H1 (cell line): ENCODE results near the gene AOPEP. TPM values are rescaled to one million over a fixed set of nuclear protein-coding genes. Genes with fewer than 3 reads are reported as not detected.

Source experiments
- CTCF ChIA-PET: fragments of 300-600 bp; sonication (Branson Sonifier 250); formaldehyde crosslinking; loops from one replicate; lab custom pipeline; 2021; ENCODE audit not compliant: partially characterized antibody; lab: Charles Lee
- POLR2A ChIA-PET: fragments of 300-600 bp; sonication (Branson Sonifier 250); formaldehyde crosslinking; loops from one replicate; lab custom pipeline; 2021; ENCODE audit warnings: inconsistent platforms; ENCODE audit not compliant: partially characterized antibody; lab: Charles Lee
- DNase-seq, 2 experiments: peaks; one replicate each; pipeline versions ENCODE4 v3.0.0 to v3.0.0-alpha.2; 2010 to 2022; ENCODE audit warnings: low spot score in 2 of 2, low read depth in 1 of 2, mixed read lengths in 1 of 2
- FAIRE-seq: peaks from 2 replicates; lab custom pipeline; 2011; peaks lifted over from hg19 to GRCh38; lab: Jason Lieb, UNC
- H2AFZ ChIP-seq: 2 replicates; pipeline ENCODE4 v1.8.1; 2012; ENCODE audit warnings: low read length, inconsistent platforms
- H2AK5ac ChIP-seq: 2 replicates; pipeline ENCODE4 v1.6.1; 2013; ENCODE audit warnings: low read depth, low read length
- H2BK120ac ChIP-seq: replicated peaks from 2 replicates; pipeline ENCODE3; 2013; ENCODE audit warnings: low read depth, low read length, inconsistent platforms
- H2BK12ac ChIP-seq: 2 replicates; pipeline ENCODE4 v1.6.1; 2013; ENCODE audit warnings: low read depth, low read length
- H2BK15ac ChIP-seq: 2 replicates; pipeline ENCODE4 v1.6.1; 2013; ENCODE audit warnings: low read length
- H2BK20ac ChIP-seq: 2 replicates; pipeline ENCODE4 v1.6.1; 2013; ENCODE audit warnings: low read length
- H2BK5ac ChIP-seq: 2 replicates; pipeline ENCODE4 v1.6.1; 2013; ENCODE audit warnings: low read depth, low read length
- H3K14ac ChIP-seq: 2 replicates; pipeline ENCODE4 v1.6.1; 2013; ENCODE audit warnings: inconsistent platforms; ENCODE audit not compliant: insufficient read length
- H3K18ac ChIP-seq: 2 replicates; pipeline ENCODE4 v1.6.1; 2013; ENCODE audit warnings: low read length; ENCODE audit errors: extremely low read depth
- H3K23ac ChIP-seq: 2 replicates; pipeline ENCODE4 v1.6.1; 2013; ENCODE audit warnings: inconsistent platforms; ENCODE audit not compliant: insufficient read length
- H3K23me2 ChIP-seq: 2 replicates; pipeline ENCODE4 v1.6.1; 2013; ENCODE audit warnings: low read depth, low read length
- H3K27ac ChIP-seq: 2 replicates; pipeline ENCODE4 v1.6.1; 2011; ENCODE audit warnings: low read depth, low read length, inconsistent platforms
- H3K27me3 ChIP-seq, 4 experiments: replicated peaks in 1 of 4; 1 replicate in 1 of 4; 2 replicates in 3 of 4; pipeline versions ENCODE4 v1.6.1 to v1.8.1; 2011 to 2013; ENCODE audit warnings: low read length in 3 of 4, mild to moderate bottlenecking in 3 of 4, inconsistent platforms in 2 of 4, mixed read lengths in 2 of 4, moderate library complexity in 1 of 4; ENCODE audit not compliant: control insufficient read depth in 3 of 4, insufficient read depth in 3 of 4; ENCODE audit errors: extremely low read depth in 1 of 4
- H3K36me3 ChIP-seq, 4 experiments: 2 replicates each; pipeline versions ENCODE4 v1.6.1 to v1.8.1; 2011 to 2013; ENCODE audit warnings: mild to moderate bottlenecking in 4 of 4, low read length in 3 of 4, moderate library complexity in 2 of 4, control low read depth in 1 of 4, inconsistent platforms in 1 of 4; ENCODE audit not compliant: insufficient read depth in 4 of 4, control insufficient read depth in 2 of 4
- H3K4ac ChIP-seq: replicated peaks from 2 replicates; pipeline ENCODE3; 2013; ENCODE audit warnings: low read length, low read depth, mixed read lengths, inconsistent platforms; ENCODE audit not compliant: insufficient read length
- H3K4me1 ChIP-seq, 4 experiments: replicated peaks in 1 of 4; 1 replicate in 1 of 4; 2 replicates in 3 of 4; pipeline versions ENCODE4 v1.6.1 to v1.8.1; 2011 to 2013; ENCODE audit warnings: low read length in 3 of 4, inconsistent platforms in 2 of 4, mixed read lengths in 1 of 4; ENCODE audit not compliant: insufficient read depth in 4 of 4, control insufficient read depth in 3 of 4
- H3K4me2 ChIP-seq, 2 experiments: 2 replicates each; pipeline versions ENCODE4 v1.6.1 to v1.8.1; 2011 to 2013; ENCODE audit warnings: low read depth in 2 of 2, low read length in 2 of 2, control low read depth in 1 of 2, inconsistent platforms in 1 of 2, mild to moderate bottlenecking in 1 of 2; ENCODE audit not compliant: insufficient read depth in 1 of 2
- H3K4me3 ChIP-seq, 4 experiments: fragments of 200-600, 300-600 bp in 1 of 4; sonication (generic), shearing (Covaris generic), sonication (Bioruptor Twin) in 1 of 4; 2 replicates each; pipeline versions ENCODE4 v1.5.1 to v1.8.1; 2011 to 2016; ENCODE audit warnings: low read length in 4 of 4, low read depth in 3 of 4, control low read depth in 2 of 4, inconsistent platforms in 2 of 4, mild to moderate bottlenecking in 2 of 4, mixed read lengths in 1 of 4, moderate library complexity in 1 of 4; ENCODE audit not compliant: insufficient read depth in 2 of 4; ENCODE audit errors: extremely low read depth in 1 of 4
- H3K56ac ChIP-seq: replicated peaks from 2 replicates; pipeline ENCODE3; 2013; ENCODE audit warnings: low read depth, mild to moderate bottlenecking, mixed read lengths, low read length, inconsistent platforms; ENCODE audit not compliant: insufficient read length
- H3K79me1 ChIP-seq: 2 replicates; pipeline ENCODE4 v1.6.1; 2013; ENCODE audit warnings: low read depth, low read length, control low read depth
- H3K79me2 ChIP-seq, 2 experiments: 2 replicates each; pipeline versions ENCODE4 v1.6.1 to v1.8.1; 2012 to 2013; ENCODE audit warnings: low read length in 2 of 2, mild to moderate bottlenecking in 2 of 2, inconsistent platforms in 1 of 2; ENCODE audit not compliant: insufficient read depth in 2 of 2, control insufficient read depth in 1 of 2
- H3K9ac ChIP-seq, 4 experiments: replicated peaks in 1 of 4; 1 replicate in 1 of 4; 2 replicates in 3 of 4; pipeline versions ENCODE4 v1.6.1 to v1.8.1; 2011 to 2013; ENCODE audit warnings: low read depth in 3 of 4, low read length in 3 of 4, control low read depth in 2 of 4, mild to moderate bottlenecking in 2 of 4, moderate library complexity in 2 of 4, inconsistent platforms in 1 of 4; ENCODE audit errors: extremely low read depth in 1 of 4
- H3K9me3 ChIP-seq, 2 experiments: 2 replicates each; pipeline versions ENCODE4 v1.6.1 to v1.8.1; 2012 to 2013; ENCODE audit warnings: mild to moderate bottlenecking in 2 of 2, moderate library complexity in 2 of 2, control low read depth in 1 of 2, inconsistent platforms in 1 of 2, low read depth in 1 of 2, low read length in 1 of 2, mixed read lengths in 1 of 2; ENCODE audit not compliant: insufficient read depth in 2 of 2
- H4K20me1 ChIP-seq, 2 experiments: replicated peaks in 1 of 2; 2 replicates each; pipeline versions ENCODE3 to v1.8.1; 2011 to 2013; ENCODE audit warnings: inconsistent platforms in 2 of 2, low read length in 2 of 2, mild to moderate bottlenecking in 1 of 2; ENCODE audit not compliant: insufficient read depth in 2 of 2, control insufficient read depth in 1 of 2
- H4K5ac ChIP-seq: 2 replicates; pipeline ENCODE4 v1.6.1; 2013; ENCODE audit warnings: low read length, low read depth, mixed read lengths, inconsistent platforms; ENCODE audit not compliant: insufficient read length
- H4K8ac ChIP-seq: 2 replicates; pipeline ENCODE4 v1.8.0; 2013; ENCODE audit warnings: mild to moderate bottlenecking, moderate library complexity, low read length, inconsistent platforms; ENCODE audit not compliant: insufficient read depth; ENCODE audit errors: extremely low read depth
- H4K91ac ChIP-seq: replicated peaks from 2 replicates; pipeline ENCODE3; 2013; ENCODE audit warnings: low read length, mixed read lengths, inconsistent platforms; ENCODE audit not compliant: insufficient read length
- CBX5 ChIP-seq: fragments of 300-800, 300-1000 bp; sonication (generic); IDR thresholded peaks from 2 replicates; pipeline ENCODE4 v1.7.1; 2016; ENCODE audit warnings: antibody characterized with exemption, low read length, low read depth
- CREB1 ChIP-seq: IDR thresholded peaks from 2 replicates; pipeline ENCODE4 v1.6.1; 2012; ENCODE audit warnings: inconsistent platforms
- POLR2A ChIP-seq, 2 experiments: IDR thresholded peaks; 1 replicate in 1 of 2; 2 replicates in 1 of 2; pipeline ENCODE4 v1.6.1; 2011; ENCODE audit warnings: low read depth in 2 of 2, low read length in 2 of 2, mild to moderate bottlenecking in 2 of 2; ENCODE audit errors: control extremely low read depth in 1 of 2
- TCF12 ChIP-seq: IDR thresholded peaks from 2 replicates; pipeline ENCODE4 v1.6.1; 2011; ENCODE audit warnings: low read depth, mild to moderate bottlenecking, low read length
- TEAD4 ChIP-seq: IDR thresholded peaks from 2 replicates; pipeline ENCODE4 v1.6.1; 2012; ENCODE audit warnings: low read depth, low read length, inconsistent platforms, mixed read lengths
- WGBS, 2 experiments: shearing (Covaris generic) in 1 of 2; methylation state at CpG; one replicate each; pipeline versions ENCODE4 v1.1.6 to v1.1.7; 2013 to 2015; ENCODE audit warnings: low lambda C conversion rate in 2 of 2, mixed read lengths in 2 of 2, inconsistent platforms in 1 of 2, low coverage in 1 of 2, missing lambda C conversion rate in 1 of 2; ENCODE audit not compliant: insufficient replicate concordance in 2 of 2, insufficient coverage in 1 of 2, insufficient read length in 1 of 2; ENCODE audit errors: extremely low coverage in 1 of 2, missing lambda C conversion rate in 1 of 2; 5-methylcytosine and 5-hydroxymethylcytosine counted together
- polyA plus RNA-seq, 7 experiments: library from polyadenylated mRNA; depleted of rRNA in 3 of 7; stranded (reverse) in 5 of 7; unstranded in 2 of 7; fragments of >200 nt in 5 of 7; fragments of 200-250 nt in 2 of 7; gene quantifications; 1 replicate in 5 of 7; 2 replicates in 1 of 7; 4 replicates in 1 of 7; pipeline versions ENCODE4 v1.2.1 to v1.2.3, GENCODE V29; 2011 to 2013; ENCODE audit warnings: missing spikeins in 2 of 7, mixed read lengths in 2 of 7
- total RNA-seq: library from RNA; stranded (reverse); fragmentation: NEBNext Ultra II Directional; extraction: Animal tissue kit (Norgen Biotek cat#: 25700); gene quantifications from 2 replicates; pipeline ENCODE4 v1.2.1, GENCODE V29; 2021

AOPEP gene
- total and polyA plus RNA-seq, 2 of the 8 experiments (the other 6 are each of a cell fraction or from before 2014, with no cell fraction given): 6.1 to 14.3 TPM

- H3K9me3 ChIP-seq: no peaks in the 10 kb centered on the region
- H3K4me1 ChIP-seq: peaks cover 7 to 14% (median 9%) of the 10 kb centered on the region in 4 experiments
- H3K4me2 ChIP-seq: no peak overlapping the region
- no peak overlapping the region for H3K4ac ChIP-seq
- H3K36me3 ChIP-seq: no peaks in the 10 kb centered on the region
- no peak overlapping the region for H2BK15ac ChIP-seq
- 0 out of 2 replicates have a peak overlapping the region, but pooled peaks have one; percentile 39 for H2BK12ac ChIP-seq
- no peak overlapping the region for H2BK5ac ChIP-seq
- no peak overlapping the region; the same call in 1 of the 2 replicates for H3K18ac ChIP-seq
- no peak overlapping the region for H3K14ac ChIP-seq
- 88% methylated on average over 12 of the region's 12 CpGs; no CpG with 5 or more reads in 1 of the 2 experiments for WGBS, 2 experiments
- no peaks in the 10 kb centered on the region for H3K79me2 ChIP-seq
- no peak overlapping the region for H4K91ac ChIP-seq
- no peaks in the 10 kb centered on the region for H3K27me3 ChIP-seq
- no peak for TF ChIP-seq TEAD4
- no peak for TF ChIP-seq CBX5
- no peak for TF ChIP-seq TCF12
- TF ChIP-seq CREB1: no peak
- no peak for TF ChIP-seq POLR2A (IDR thresholded peaks at IDR 0.05; ENCODE audit: control extremely low read depth in 1 of 2, low read depth in 2 of 2, low read length in 2 of 2)
- no peak overlapping the region for H4K5ac ChIP-seq
- H3K9ac ChIP-seq: no peak overlapping the region
- H3K56ac ChIP-seq: no peak overlapping the region
- no peak overlapping the region for H2BK20ac ChIP-seq
- H3K4me3 ChIP-seq: no peak overlapping the region
- DNase-seq (no peak), FAIRE-seq (no peak)
- ChIA-PET CTCF (interaction anchor here (1.4 kb wide), 1 partner anchor 240 kb away, joined by 5 read pairs; no protein-coding TSS in a partner anchor), POLR2A (interaction anchor here (1.2 kb wide), 1 partner anchor 171 kb away, joined by 5 read pairs; no protein-coding TSS in a partner anchor)
- no peak overlapping the region for H3K23ac ChIP-seq
- H2BK120ac ChIP-seq: no peak overlapping the region
- no peak overlapping the region for H3K27ac ChIP-seq
- no peaks in the 10 kb centered on the region; the same call in 1 of the 2 replicates for H3K23me2 ChIP-seq
- H2AFZ ChIP-seq: no peak overlapping the region
- H4K20me1 ChIP-seq: no peaks in the 10 kb centered on the region
- H2AK5ac ChIP-seq: no peak overlapping the region
- H3K79me1 ChIP-seq: no peaks in the 10 kb centered on the region; the same call in 1 of the 2 replicates
- no peak overlapping the region for H4K8ac ChIP-seq
Observed at GRCh38 chr9:94920420-94921091, 194.1 kb downstream of the AOPEP start.
